Sigmoid colon (tissue), 7 donors: ENCODE data around the gene LRRC74B. TPM values are rescaled to one million over a fixed set of nuclear protein-coding genes. Genes with fewer than 3 reads are reported as not detected.

Source experiments
- DNase-seq: peaks from one replicate; pipeline ENCODE4 v3.0.0-alpha.2; 2019
- H3K27ac ChIP-seq, 4 donors: fragments of 200-600 bp; sonication (generic); one replicate each; pipeline ENCODE4 v1.5.1; 2016 to 2019; ENCODE audit warnings: mild to moderate bottlenecking in 1 of 4
- H3K27me3 ChIP-seq, 3 donors: fragments of 200-600 bp; sonication (generic); one replicate each; pipeline ENCODE4 v1.5.1; 2019; ENCODE audit warnings: mild to moderate bottlenecking in 1 of 3
- H3K36me3 ChIP-seq, 4 donors: fragments of 200-600 bp; sonication (generic); one replicate each; pipeline ENCODE4 v1.5.1; 2016 to 2019
- H3K4me1 ChIP-seq, 4 donors: fragments of 200-600 bp; sonication (generic); one replicate each; pipeline ENCODE4 v1.5.1; 2017 to 2019
- H3K4me3 ChIP-seq, 4 donors: fragments of 200-600 bp; sonication (generic); one replicate each; pipeline ENCODE4 v1.5.1; 2017 to 2019; ENCODE audit warnings: mild to moderate bottlenecking in 2 of 4, moderate library complexity in 1 of 4
- H3K9me3 ChIP-seq, 4 donors: fragments of 200-600 bp in 3 of 4; sonication (generic) in 3 of 4; one replicate each; pipeline versions ENCODE4 v1.5.1 to v1.6.1; 2013 to 2019
- EP300 ChIP-seq, 4 donors: sonication (generic); formaldehyde crosslinking; IDR thresholded peaks; one replicate each; pipeline ENCODE4 v1.6.1; 2017; ENCODE audit warnings: antibody characterized with exemption in 4 of 4
- POLR2A ChIP-seq, 2 donors: fragments of 450-650 bp; IDR thresholded peaks; one replicate each; pipeline ENCODE4 v1.6.1; 2016; ENCODE audit warnings: antibody characterized with exemption in 2 of 2, mild to moderate bottlenecking in 2 of 2, moderate library complexity in 2 of 2
- POLR2AphosphoS5 ChIP-seq, 4 donors: sonication (generic); formaldehyde crosslinking; IDR thresholded peaks; one replicate each; pipeline ENCODE4 v1.6.1; 2017; ENCODE audit warnings: antibody characterized with exemption in 4 of 4
- WGBS, 2 donors: extraction: QIAGEN DNeasy Blood & Tissue Kit; methylation state at CpG; one replicate each; pipeline ENCODE4 v1.1.7; 2013; 5-methylcytosine and 5-hydroxymethylcytosine counted together
- intact Hi-C: fragments of 100-400 bp; cut with DNase I; formaldehyde crosslinking; loops from one replicate; pipeline ENCODE4 v1.15.1; 2023
- polyA plus RNA-seq, 3 donors: library from polyadenylated mRNA; stranded (reverse); fragments of 200-250 nt; gene quantifications; one replicate each; pipeline ENCODE4 v1.2.3, GENCODE V29; 2013
- total RNA-seq, 4 donors: library from RNA; depleted of rRNA; stranded (reverse); fragments of >200 nt; gene quantifications; one replicate each; pipeline ENCODE4 v1.1.0, GENCODE V29; 2016
- TF ChIP-seq, protein P1 (sequence below), 4 experiments: fragments of 450-650 bp in 3 of 4; fragments of 200-600 bp in 1 of 4; IDR thresholded peaks; one replicate each; pipeline ENCODE4 v1.5.1; 2016 to 2019; ENCODE audit warnings: antibody characterized with exemption in 4 of 4, mild to moderate bottlenecking in 3 of 4, moderate library complexity in 2 of 4
- donor health status: healthy with polysubstance abuse.
- donor health status: Bipolar disorder and iron deficiency.
- donor health status: healthy.

The LRRC74B gene, protein sequence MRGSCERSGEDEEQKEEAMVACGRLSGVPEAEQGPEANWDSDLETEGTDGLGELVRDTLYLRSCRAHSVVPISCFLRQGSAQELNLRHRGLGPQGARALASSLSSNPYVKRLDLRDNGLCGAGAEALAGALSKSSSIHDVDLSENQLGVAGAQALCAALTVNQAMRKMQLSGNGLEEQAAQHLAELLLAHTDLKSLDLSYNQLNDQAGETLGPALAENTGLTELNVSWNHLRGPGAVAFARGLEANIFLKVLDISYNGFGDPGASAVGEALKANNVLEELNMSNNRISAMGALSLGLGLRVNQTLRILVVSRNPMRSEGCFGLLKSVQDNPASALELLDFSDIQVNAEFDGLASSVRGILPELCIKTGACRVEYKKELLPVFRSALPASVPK
- not detected for total RNA-seq
- under 1 TPM in 2 of 3 donors, not detected in 1; under 0.01 to 0.06 TPM for polyA plus RNA-seq

DNA sequence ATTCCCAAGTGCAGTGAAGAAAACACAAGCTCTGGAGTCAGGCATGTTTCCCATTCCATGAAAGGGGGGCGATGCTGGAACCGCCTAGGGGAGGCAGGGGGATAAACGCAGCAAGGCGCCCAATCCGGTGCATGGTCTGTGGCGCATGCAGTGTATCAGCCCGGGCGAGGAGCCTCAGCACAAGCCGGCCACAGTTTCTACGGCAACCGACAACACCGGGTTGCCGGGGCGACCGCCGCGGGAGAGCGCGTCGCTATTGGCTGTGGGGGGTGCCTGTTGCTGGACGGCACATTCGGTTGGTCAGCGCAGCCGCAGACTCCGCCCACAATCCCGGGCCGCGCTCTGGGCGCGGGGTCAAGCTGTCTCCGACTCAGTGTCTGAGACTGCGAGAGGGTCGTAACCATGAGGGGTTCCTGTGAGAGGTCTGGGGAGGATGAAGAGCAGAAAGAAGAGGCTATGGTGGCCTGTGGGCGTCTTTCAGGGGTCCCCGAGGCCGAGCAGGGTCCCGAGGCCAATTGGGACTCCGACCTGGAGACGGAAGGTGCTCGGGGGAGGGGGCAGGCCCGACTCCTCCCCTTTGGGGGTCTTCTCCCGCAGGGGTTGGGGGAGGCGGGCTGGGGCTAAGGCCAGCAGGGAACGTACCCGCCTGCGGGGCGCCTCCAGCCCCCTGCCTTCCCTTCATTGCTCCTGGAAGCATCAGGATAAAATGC, at the start of gene LRRC74B:
LRRC74B (plus strand) TSS at position 362 of the 710 bp plus-strand sequence; CDS start at position 403, 41 bp downstream.
- Histone ChIP-seq H3K4me3 (peak within 1 kb of the TSS; percentile 16 to 54 (median 48)), H3K9me3 (no peaks in the 10 kb centered on the region), H3K4me1 (peaks cover 0 to 24% (median 18%) of the 10 kb centered on the region in 4 donors), H3K27ac (peak within 1 kb of the TSS in 3 of 4 donors; percentile 12 to 48 (median 45)), H3K36me3 (no peaks in the 10 kb centered on the region), H3K27me3 (no peaks in the 10 kb centered on the region)
- 6 to 8% methylated on average over 47 of the region's 47 CpGs for WGBS, 2 donors
- no peak for TF ChIP-seq POLR2A (IDR thresholded peaks at IDR 0.05)
- TF ChIP-seq POLR2AphosphoS5 (IDR thresholded peaks at IDR 0.05) = no peak
- no peak for TF ChIP-seq EP300 (IDR thresholded peaks at IDR 0.05)
- TF ChIP-seq, protein P1, sequence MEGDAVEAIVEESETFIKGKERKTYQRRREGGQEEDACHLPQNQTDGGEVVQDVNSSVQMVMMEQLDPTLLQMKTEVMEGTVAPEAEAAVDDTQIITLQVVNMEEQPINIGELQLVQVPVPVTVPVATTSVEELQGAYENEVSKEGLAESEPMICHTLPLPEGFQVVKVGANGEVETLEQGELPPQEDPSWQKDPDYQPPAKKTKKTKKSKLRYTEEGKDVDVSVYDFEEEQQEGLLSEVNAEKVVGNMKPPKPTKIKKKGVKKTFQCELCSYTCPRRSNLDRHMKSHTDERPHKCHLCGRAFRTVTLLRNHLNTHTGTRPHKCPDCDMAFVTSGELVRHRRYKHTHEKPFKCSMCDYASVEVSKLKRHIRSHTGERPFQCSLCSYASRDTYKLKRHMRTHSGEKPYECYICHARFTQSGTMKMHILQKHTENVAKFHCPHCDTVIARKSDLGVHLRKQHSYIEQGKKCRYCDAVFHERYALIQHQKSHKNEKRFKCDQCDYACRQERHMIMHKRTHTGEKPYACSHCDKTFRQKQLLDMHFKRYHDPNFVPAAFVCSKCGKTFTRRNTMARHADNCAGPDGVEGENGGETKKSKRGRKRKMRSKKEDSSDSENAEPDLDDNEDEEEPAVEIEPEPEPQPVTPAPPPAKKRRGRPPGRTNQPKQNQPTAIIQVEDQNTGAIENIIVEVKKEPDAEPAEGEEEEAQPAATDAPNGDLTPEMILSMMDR (IDR thresholded peaks at IDR 0.05) = no peak
- intact Hi-C loops = loop anchor here (5.0 kb wide), 1 partner anchor 43 kb away; the partner anchor contains the start of gene THAP7
- DNase-seq = peak; percentile 94

DNA sequence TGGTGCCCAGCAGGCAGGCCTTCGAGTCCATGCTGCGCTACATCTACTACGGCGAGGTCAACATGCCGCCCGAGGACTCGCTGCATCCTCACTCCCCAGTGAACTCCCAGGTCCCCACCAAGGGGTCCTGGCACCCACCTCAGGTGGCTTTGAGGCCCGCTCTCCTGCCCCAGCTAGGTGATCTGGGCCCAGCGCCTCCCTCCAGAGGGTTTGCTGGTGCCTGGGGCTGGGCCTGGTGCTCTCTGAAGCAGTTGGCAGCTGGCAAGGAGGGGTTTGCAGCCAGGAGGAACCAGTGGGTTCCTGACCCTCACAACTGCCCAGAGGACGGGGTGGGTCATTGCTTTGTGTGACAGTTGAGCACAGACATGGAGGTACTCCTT, 49.7 kb upstream of the LRRC74B start:
- Histone ChIP-seq H3K4me1 (peaks cover 0 to 19% (median 17%) of the 10 kb centered on the region in 4 donors), H3K27me3 (no peaks in the 10 kb centered on the region), H3K9me3 (no peaks in the 10 kb centered on the region), H3K27ac (no peak overlapping the region), H3K4me3 (no peak overlapping the region), H3K36me3 (peaks cover 30 to 91% (median 40%) of the 10 kb centered on the region in 4 donors)
- intact Hi-C loops = no loop called here
- DNase-seq = no peak
- TF ChIP-seq POLR2AphosphoS5 (IDR thresholded peaks at IDR 0.05) (no peak), POLR2A (IDR thresholded peaks at IDR 0.05) (no peak)
- TF ChIP-seq, protein P1 (IDR thresholded peaks at IDR 0.05) = no peak
- WGBS, 2 donors = 95% methylated on average over 10 of the region's 10 CpGs

DNA sequence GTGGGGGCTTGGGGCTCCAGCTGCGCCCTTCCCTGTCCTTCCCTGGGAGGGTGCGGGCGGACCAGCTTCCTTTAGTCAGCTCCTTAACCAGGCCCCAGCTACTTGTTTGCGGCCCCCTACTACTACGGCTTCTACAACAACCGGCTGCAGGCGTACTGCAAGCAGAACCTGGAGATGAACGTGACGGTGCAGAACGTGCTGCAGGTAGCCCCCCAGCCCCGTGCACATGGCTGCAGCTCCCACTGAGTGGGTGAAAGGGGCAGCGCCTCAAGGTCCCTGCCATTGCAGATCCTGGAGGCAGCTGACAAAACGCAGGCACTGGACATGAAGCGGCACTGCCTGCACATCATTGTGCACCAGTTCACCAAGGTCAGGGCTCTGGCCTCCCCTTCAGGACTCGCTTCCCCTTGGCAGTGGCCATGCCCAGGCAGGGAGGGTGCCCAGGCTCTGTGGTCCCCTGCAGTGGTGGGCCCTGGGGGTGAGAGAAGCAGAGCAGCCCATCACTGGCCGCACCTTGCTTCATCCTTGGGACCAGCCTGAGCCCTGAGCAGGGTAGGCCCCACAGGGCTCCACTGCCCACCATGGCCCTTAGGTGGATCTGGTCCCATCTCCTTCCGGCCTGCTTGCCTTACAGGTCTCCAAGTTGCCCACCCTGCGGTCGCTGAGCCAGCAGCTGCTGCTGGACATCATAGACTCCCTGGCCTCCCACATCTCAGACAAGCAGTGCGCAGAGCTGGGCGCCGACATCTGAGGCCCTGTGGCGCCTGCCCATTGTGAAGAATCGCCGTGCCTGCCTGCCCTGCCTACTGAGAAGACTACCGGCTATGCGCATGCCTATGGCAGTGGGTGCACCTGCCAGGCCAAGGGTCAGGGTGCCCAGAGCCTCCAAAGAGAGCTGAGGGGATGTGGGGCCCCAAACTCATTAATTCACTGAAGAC, 48.9 kb upstream of the LRRC74B start:
- intact Hi-C loops = no loop called here
- whole genome bisulfite sequencing, 2 donors = 91 to 93% methylated on average over 27 of the region's 27 CpGs
- no peaks in the 10 kb centered on the region for H3K27me3 ChIP-seq
- no peaks in the 10 kb centered on the region for H3K9me3 ChIP-seq
- H3K4me1 ChIP-seq = peaks cover 0 to 24% (median 20%) of the 10 kb centered on the region in 4 donors
- H3K27ac ChIP-seq = no peak overlapping the region
- no peak for DNase-seq
- TF ChIP-seq POLR2AphosphoS5 (IDR thresholded peaks at IDR 0.05) (no peak), POLR2A (IDR thresholded peaks at IDR 0.05) (no peak), EP300 (IDR thresholded peaks at IDR 0.05) (no peak)
- TF ChIP-seq, protein P1 (IDR thresholded peaks at IDR 0.05) = no peak
- peaks cover 24 to 83% (median 35%) of the 10 kb centered on the region in 4 donors for H3K36me3 ChIP-seq
- no peak overlapping the region for H3K4me3 ChIP-seq

DNA sequence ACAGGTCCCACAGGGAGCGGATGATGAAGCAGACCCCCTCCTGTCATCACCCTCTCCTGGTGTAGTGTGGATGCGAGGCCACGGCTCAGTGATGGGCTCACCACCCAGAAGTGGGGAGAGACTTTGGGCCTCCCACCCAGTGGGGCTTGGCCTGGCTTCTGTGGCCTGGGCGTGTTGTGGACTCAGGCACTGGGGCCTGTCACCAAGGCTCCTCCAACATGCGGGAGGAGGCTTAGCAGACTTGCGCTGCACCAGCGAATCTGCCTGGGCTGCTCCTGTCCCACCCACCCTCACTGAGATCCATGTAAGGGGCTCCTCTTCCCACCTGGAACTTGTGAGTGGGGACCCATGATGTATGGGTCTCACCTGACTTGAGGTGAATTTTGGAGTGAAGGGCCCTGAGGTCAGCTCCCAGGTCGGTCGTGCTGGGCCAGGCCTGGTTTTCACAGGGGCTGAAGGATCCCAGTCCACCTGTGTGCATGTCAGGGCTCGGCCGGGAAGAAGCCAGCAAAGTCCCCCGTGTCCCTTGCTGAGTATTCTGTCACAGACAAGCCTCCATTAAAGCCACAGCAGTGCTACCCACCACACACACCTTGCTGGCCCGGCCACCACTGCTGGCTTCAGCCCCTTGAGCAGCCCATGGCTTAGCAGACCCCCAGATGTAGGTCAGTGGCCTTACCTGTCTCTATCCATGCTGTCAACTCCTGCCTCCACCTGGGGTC, 48.0 kb upstream of the LRRC74B start:
- H3K27me3 ChIP-seq = no peaks in the 10 kb centered on the region
- no peak for DNase-seq
- intact Hi-C loops = no loop called here
- no peak overlapping the region for H3K4me3 ChIP-seq
- no peaks in the 10 kb centered on the region for H3K9me3 ChIP-seq
- H3K27ac ChIP-seq = no peak overlapping the region
- H3K36me3 ChIP-seq = peaks cover 15 to 74% (median 27%) of the 10 kb centered on the region in 4 donors
- TF ChIP-seq POLR2A (IDR thresholded peaks at IDR 0.05) (no peak), POLR2AphosphoS5 (IDR thresholded peaks at IDR 0.05) (no peak), EP300 (IDR thresholded peaks at IDR 0.05) (no peak)
- TF ChIP-seq, protein P1 (IDR thresholded peaks at IDR 0.05) = no peak
- peaks cover 0 to 24% (median 21%) of the 10 kb centered on the region in 4 donors for H3K4me1 ChIP-seq
- WGBS, 2 donors = 85 to 87% methylated on average over 13 of the region's 13 CpGs
